K562 (cell line): ENCODE data around the gene SUB1.

Experiments used
- MAFG ChIP-seq: fragments of 450-650 bp; conservative IDR thresholded peaks from 2 replicates; pipeline ENCODE4 v1.6.1; 2016; ENCODE audit warnings: missing genetic modification characterization, missing compliant biosample characterization
- MYBL2 ChIP-seq, 2 experiments: fragments of 450-650 bp in 1 of 2; sonication (generic) in 1 of 2; formaldehyde crosslinking in 1 of 2; IDR thresholded peaks; 2 replicates each; pipeline versions ENCODE4 v1.6.1 to v1.8.1; 2017 to 2022; ENCODE audit warnings: borderline replicate concordance in 1 of 2, inconsistent platforms in 1 of 2, low read depth in 1 of 2, mild to moderate bottlenecking in 1 of 2, missing genetic modification reagents in 1 of 2, moderate library complexity in 1 of 2
- NFRKB ChIP-seq: fragments of 450-650 bp; IDR thresholded peaks from 2 replicates; pipeline ENCODE4 v1.6.1; 2016; ENCODE audit warnings: low read depth
- TEAD2 ChIP-seq: fragments of 450-650 bp; IDR thresholded peaks from 2 replicates; pipeline ENCODE4 v1.6.1; 2016; ENCODE audit warnings: missing genetic modification characterization, control low read depth, missing compliant biosample characterization

DNA sequence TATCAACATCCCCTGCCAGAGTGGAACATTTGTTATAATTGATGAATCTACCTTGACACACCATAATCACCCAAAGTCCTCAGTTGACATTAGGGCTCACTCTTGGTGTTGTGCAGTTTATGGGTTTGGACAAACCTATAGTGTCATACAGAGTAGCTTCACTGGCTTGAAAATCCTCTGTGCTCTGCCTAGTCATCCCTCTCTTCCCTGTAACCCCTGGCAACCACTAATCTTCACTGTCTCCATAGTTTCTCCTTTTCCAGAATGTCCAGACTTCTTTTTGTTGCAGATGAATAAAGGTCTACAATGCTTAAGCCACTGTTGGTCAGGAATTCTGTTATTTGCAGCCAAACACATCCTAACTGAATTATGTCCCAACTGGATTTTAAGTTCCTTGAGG is 22.5 kb upstream of the SUB1 start:
- TF ChIP-seq MYBL2 (IDR thresholded peaks at IDR 0.05; ENCODE audit: low read depth) (no peak), MYBL2 (CRISPR knock-in tag; IDR thresholded peaks at IDR 0.05; ENCODE audit: borderline replicate concordance) (no peak), NFRKB (no peak), TEAD2 (tag) (no peak), MAFG (tag) (peak; percentile 67)
